HL-60 (cell line): ENCODE measurements around the gene PHLDB2.

Experiments
- DNase-seq, 2 experiments: peaks; one replicate each; pipeline ENCODE4 v3.0.0-alpha.2; 2010 to 2020; ENCODE audit warnings: low read depth in 1 of 2, low spot score in 1 of 2
- H3K27ac ChIP-seq: fragments of 250-450 bp; sonication (Bioruptor Pico); replicated peaks from 2 replicates; pipeline ENCODE4 v1.5.1; 2020; ENCODE audit warnings: mild to moderate bottlenecking, moderate library complexity
- H3K27me3 ChIP-seq: fragments of 250-450 bp; sonication (Bioruptor Pico); 2 replicates; pipeline ENCODE4 v1.5.1; 2021; ENCODE audit warnings: mild to moderate bottlenecking, moderate library complexity; ENCODE audit not compliant: insufficient read depth, poor library complexity, severe bottlenecking
- H3K4me3 ChIP-seq: replicated peaks from 2 replicates; pipeline ENCODE4 v1.5.1; 2011; ENCODE audit warnings: mild to moderate bottlenecking, control low read depth, low read length; ENCODE audit not compliant: insufficient read depth
- CTCF ChIP-seq: IDR thresholded peaks from one replicate; pipeline ENCODE4 v1.5.1; 2011; ENCODE audit warnings: low read length, control low read depth, inconsistent platforms; ENCODE audit not compliant: insufficient read depth
- GABPA ChIP-seq: IDR thresholded peaks from 2 replicates; pipeline ENCODE4 v1.6.1; 2012; ENCODE audit warnings: low read depth
- POLR2AphosphoS5 ChIP-seq: IDR thresholded peaks from 2 replicates; pipeline ENCODE4 v1.6.1; 2012; ENCODE audit warnings: low read depth
- REST ChIP-seq: IDR thresholded peaks from 2 replicates; pipeline ENCODE4 v1.6.1; 2012; ENCODE audit warnings: low read depth; ENCODE audit not compliant: insufficient replicate concordance
- SPI1 ChIP-seq: IDR thresholded peaks from 2 replicates; pipeline ENCODE4 v1.6.1; 2012; ENCODE audit warnings: low read depth, mild to moderate bottlenecking, borderline replicate concordance

The PHLDB2 gene

GRCh38 chr3:111861391-111861790 is 2.3 kb downstream of the PHLDB2 start:
- no peak overlapping the region for H3K27ac ChIP-seq

DNA sequence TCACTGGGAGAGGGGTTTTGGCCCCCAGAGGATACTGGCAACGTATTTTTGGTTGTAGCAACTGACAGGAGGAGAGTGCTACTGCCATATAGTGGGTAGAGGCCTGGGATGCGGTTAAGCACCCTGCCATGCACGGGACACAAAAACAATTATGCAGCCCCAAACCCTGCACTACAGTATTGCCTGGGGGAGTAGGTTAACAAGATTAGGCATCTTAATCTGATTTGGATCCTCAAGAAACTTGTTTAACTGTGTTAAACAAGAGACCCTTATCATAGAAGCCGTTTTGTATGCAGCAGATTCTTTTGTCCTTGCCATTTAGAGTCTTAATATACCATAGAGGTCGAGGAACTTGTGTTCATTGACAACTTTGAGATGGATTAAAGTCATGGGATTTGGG is 3.4 kb downstream of the PHLDB2 start:
- DNase-seq, result no peak
- Histone ChIP-seq H3K4me3 (no peak overlapping the region), H3K27me3 (peaks cover 36% of the 10 kb centered on the region), H3K27ac (no peak overlapping the region)
- TF ChIP-seq GABPA (no peak), SPI1 (no peak), CTCF (no peak), POLR2AphosphoS5 (no peak), REST (no peak)

More at GRCh38 chr3:111861391-111861790, 2.3 kb downstream of the PHLDB2 start:
- Histone ChIP-seq H3K27me3 (peaks cover 39% of the 10 kb centered on the region), H3K4me3 (no peak overlapping the region)
- no peak for DNase-seq
- no peak for TF ChIP-seq SPI1
- TF ChIP-seq CTCF, result no peak
- no peak for TF ChIP-seq GABPA
- TF ChIP-seq POLR2AphosphoS5, result no peak
- no peak for TF ChIP-seq REST

- no peak for DNase-seq
- H3K27me3 ChIP-seq, result peaks cover 35% of the 10 kb centered on the region
- no peak overlapping the region for H3K4me3 ChIP-seq
- no peak overlapping the region for H3K27ac ChIP-seq
- no peak for TF ChIP-seq SPI1
- no peak for TF ChIP-seq CTCF
- no peak for TF ChIP-seq GABPA
- no peak for TF ChIP-seq REST
- no peak for TF ChIP-seq POLR2AphosphoS5
Observed at GRCh38 chr3:111862974-111863373, 3.9 kb downstream of the PHLDB2 start.
